NCI-H1092 treated with DMSO at 0.1 percent for 48 hours (cell line): ENCODE data around the gene QSOX1.
"Not testable (repeated sequence)": the region's sequence is repeated elsewhere in the genome, so short reads cannot be mapped to it uniquely, and the experiment has no call there.

ENCODE experiments used
- DNase-seq: peaks from one replicate; lab custom pipeline; 2025; lab: John Stamatoyannopoulos, UW

The QSOX1 gene, protein sequence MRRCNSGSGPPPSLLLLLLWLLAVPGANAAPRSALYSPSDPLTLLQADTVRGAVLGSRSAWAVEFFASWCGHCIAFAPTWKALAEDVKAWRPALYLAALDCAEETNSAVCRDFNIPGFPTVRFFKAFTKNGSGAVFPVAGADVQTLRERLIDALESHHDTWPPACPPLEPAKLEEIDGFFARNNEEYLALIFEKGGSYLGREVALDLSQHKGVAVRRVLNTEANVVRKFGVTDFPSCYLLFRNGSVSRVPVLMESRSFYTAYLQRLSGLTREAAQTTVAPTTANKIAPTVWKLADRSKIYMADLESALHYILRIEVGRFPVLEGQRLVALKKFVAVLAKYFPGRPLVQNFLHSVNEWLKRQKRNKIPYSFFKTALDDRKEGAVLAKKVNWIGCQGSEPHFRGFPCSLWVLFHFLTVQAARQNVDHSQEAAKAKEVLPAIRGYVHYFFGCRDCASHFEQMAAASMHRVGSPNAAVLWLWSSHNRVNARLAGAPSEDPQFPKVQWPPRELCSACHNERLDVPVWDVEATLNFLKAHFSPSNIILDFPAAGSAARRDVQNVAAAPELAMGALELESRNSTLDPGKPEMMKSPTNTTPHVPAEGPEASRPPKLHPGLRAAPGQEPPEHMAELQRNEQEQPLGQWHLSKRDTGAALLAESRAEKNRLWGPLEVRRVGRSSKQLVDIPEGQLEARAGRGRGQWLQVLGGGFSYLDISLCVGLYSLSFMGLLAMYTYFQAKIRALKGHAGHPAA

GRCh38 chr1:180154325-180155181 is at the start of gene QSOX1:
Gene QSOX1 (plus strand): TSS chr1:180154869. CDS start chr1:180154908, 39 bp downstream.
- DNase-seq: peak; percentile 92

- DNase-seq: no peak
Observed at GRCh38 chr1:180112091-180112490, 42.6 kb upstream of the QSOX1 start.

DNA sequence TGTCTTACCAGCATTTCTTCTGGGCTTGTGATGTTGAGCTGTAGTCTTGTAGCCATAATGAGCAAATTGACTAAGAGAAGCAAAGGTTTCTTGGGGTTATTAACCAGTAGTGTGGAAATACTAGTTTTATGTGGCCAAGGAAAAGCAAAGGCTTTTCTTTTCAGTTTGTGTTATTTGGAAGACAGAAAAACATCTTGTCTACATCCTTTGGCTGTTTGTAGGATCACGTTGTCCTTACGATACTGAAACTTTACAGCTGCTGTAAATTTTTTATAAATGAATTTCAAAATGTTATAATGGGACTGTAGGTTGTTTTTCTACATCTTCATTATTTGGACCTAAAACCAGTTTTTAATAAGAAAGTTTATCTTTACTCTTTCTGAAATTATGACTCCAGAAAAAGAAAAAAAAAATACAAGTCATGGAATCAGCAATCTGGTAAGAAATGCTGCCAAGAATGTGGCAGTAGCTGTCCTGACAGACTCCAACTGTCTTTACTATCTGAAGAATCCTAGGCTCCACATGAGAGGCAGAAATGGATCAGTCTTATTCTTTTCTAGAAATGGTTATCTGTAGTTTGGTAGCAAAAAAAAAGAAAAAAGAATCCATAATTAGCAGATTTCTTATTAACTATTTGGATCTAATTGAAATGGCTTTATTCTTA is 41.6 kb upstream of the QSOX1 start:
- no peak for DNase-seq

DNA sequence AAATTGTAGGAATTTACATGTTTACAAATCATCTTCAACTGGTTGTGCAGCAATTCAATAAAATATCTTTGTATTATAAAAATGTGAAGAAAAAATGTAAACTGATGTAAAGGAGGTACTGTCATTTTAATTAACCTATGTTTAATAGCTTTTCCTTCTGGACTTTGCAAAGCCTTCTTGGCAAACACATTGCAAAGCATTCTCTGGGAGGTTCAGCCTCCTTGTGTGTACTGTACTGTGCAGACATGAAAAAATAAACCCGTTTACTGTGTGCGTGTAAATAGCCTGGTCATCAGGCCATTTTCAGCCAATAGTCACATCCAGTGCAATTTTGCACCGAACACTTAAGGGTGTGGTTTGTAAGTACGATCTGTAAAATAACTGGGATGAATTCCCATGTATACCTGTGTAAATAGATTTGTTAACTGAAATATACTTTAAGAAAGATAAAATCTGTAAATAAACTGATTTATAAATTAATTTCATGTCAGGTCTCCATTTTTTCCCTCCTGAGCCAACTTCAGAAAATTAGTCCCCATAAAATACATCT is 40.2 kb upstream of the QSOX1 start:
- no peak for DNase-seq

GRCh38 chr1:180116964-180117763 is 37.5 kb upstream of the QSOX1 start:
- no peak for DNase-seq

GRCh38 chr1:180117764-180118116 is 36.9 kb upstream of the QSOX1 start:
- no peak for DNase-seq

DNA sequence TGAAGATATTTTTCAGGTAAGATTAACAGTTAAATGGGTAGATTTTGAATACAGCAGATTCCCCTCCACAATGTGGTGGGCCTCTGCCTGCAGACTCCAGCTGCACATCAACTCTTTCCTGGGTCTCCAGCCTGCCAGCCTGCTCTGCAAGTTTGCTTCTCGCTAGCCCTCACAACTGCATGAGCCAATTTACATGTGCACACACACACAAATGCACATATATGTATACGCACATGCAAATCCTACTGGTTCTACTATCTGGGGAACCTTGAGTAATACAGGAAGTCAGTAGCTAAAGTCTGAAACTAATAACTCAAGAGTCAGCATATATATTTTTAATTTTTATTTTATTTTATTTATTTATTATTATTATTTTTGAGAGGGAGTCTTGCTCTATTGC is 34.8 kb upstream of the QSOX1 start:
- no peak for DNase-seq

DNA sequence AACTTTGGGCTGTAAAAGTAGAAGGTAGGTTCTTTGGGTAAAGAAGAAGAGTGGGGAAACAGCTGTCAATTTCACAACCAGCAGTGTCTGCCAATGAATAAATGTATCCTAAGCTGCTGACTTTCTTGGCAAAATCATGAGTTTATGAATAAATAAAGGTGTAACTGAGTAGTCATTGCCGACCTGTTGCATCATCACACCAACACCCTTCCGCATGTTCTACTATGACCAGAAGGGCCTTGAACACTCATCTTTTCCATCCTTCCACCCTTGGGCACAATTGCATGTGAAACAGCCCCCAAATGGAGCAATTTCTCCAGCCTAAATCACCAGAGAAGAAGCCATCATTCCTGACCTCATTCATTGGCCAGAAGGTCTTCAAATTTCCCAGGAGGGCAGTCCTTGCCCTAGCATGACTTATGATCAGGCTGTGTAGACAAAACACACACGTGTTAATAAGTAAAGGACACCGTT is 31.2 kb upstream of the QSOX1 start:
- DNase-seq: no peak

DNA sequence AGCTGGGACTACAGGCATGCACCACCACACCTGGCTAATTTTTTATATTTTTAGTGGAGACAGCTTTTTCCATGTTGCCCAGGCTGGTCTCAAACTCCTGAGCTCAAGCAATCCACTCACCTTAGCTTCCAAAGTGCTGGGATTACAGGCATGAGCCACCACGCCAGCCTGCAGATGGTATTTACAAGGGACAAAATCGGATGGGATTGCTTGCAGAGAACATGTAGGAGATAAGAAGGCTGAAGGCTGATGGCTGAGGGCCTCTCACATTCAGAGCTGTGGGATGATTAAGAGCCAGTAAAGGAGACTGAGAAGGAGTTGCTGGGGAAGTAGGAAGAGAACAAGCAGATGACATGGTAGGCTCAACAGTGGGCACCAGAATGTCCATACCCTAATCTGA is 24.0 kb upstream of the QSOX1 start:
- DNase-seq: no peak

- DNase-seq: no peak
Observed at GRCh38 chr1:180131510-180131909, 23.2 kb upstream of the QSOX1 start.

DNA sequence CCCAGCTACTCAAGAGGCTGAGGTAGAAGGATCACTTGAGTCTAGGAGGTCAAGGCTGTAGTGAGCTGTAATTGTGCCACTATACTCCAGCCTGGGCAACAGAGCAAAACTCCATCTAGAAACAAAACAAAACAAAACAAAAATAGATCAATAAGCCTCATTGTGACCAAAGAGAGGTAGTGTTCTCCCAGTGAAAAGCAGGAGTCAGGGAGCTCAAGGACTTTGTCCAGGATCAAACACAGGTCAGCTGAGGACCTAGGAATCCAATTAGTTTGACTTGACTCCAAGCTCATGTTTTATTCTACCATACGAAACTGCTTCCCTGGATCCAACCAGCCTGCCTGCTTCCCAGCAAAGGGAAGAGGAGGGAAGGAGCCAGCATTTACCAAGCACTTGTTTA is 21.5 kb upstream of the QSOX1 start:
- no peak for DNase-seq

- DNase-seq: not testable (repeated sequence)
Observed at GRCh38 chr1:180133688-180134087, 21.0 kb upstream of the QSOX1 start.

DNA sequence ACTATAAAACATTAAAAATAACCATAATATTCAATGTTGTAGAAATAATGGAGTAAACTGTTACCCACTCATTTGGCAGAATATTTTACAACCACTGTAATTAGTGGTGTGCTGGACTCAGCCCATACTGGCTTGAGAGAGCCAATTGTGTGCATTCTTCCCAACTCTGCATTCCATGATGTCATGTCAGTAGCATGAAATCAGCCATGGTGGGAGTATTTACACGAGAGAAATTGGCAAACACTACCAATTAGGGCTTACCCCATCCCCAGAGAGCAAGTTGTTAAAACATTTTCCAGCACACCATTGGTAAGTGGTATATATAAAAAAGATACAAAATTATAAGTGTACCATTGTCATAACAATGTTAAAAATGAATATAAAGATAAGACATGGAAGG is 19.1 kb upstream of the QSOX1 start:
- DNase-seq: no peak

DNA sequence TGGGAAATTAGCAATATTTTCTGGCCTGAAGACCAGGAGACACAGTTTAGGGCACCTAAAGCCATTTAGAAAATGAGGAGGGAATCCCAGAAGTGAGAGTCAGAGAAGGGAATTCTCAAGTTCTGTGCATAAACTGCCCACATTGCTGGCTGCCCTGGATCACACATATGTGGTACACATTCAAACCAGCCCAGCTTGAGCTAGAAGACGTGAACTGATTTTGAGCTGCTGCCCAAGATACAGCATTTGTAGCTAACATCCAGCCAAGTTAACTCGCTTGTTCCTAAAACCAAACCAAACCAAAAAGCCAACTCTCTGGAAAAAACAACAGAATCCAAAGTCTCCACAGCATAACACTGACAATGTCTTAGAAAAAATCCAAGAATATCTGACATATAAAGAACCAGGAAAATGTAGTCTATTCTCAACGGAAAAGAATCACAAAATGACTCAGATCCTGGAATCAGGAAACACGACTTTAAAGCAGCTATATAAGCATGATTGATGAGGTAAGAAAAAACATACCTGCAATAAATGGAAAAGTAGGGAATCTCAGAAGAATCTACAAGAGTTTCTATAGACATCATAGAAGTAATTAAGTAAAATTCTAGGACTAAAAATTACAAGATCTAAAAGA is 18.2 kb upstream of the QSOX1 start:
- no peak for DNase-seq

DNA sequence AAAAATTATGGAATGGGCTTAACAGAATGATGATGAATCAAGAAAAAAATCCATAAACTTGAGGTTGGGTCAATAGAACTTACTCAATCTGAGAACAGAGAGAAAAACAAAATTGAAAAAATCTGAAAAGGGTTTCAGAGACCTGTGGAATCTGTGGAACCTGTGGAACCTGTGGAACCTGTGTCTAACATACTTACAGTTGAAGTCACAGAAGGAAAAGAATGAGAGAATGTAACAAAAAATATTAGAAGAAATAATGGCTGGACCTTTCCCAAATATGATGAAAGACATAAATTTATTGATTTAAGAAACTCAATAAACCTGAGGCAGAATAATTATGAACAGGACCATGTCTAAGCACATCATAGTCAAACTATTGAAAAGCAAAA is 17.7 kb upstream of the QSOX1 start:
- no peak for DNase-seq

- no peak for DNase-seq
Observed at GRCh38 chr1:180137776-180138175, 16.9 kb upstream of the QSOX1 start.

- no peak for DNase-seq
Observed at GRCh38 chr1:180141381-180141934, 13.2 kb upstream of the QSOX1 start.

DNA sequence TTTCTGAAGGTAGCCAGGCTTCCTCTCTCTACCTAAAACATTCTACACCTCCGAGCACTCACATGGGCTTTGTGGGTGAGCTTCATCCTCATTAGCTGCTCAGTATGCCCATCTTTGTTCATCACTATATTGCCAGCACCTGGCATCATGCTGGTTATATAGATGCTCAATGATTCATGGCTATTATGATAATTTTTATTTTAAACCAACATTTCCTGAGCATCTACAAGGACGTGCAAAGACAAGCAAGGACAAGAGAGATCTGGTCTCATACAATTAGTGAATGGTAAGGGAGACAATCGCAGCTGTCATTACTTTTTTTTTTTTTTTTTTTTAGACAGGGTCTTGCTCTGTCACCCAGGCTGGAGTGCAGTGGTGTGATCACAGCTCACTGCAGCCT is 11.3 kb upstream of the QSOX1 start:
- no peak for DNase-seq

DNA sequence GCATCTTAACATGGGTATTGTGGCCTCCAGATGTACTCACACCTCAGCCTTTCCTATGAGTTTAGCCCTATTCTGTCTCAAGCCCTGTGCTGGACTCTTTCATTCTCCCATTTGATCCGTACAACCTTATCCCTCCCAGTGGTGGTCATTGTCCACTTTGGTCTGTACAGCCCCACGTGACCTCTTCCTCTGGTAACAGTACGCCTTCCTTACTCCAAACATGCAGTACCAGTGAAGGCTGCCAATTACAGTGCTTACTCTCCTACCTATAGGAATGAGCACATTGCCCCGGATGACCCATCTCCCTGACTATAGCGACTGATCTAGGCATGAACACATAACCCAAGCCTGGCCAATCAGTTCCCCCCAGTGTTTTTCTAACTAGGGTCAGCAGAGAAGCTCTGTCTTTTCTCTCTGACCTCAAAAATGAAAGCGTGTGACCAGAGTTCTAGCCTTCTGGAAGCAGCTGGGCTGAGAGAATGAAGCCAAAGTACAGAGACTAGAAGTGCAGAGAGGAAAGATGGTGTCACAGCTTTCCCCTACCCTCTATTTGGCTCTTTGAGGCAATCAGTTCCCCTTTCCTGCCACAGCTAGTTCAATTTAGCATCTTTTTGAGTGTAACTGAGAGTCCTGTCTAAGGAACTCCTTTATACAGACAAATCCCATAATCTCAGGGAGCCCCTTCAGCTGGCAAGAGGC is 9.9 kb upstream of the QSOX1 start:
- no peak for DNase-seq
